Fibroblast of lung (primary cell): ENCODE results near the gene ZFYVE28. TPM values are rescaled to one million over a fixed set of nuclear protein-coding genes. Genes with fewer than 3 reads are reported as not detected.

Experiments used
- DNase-seq, 2 donors: peaks; one replicate each; pipeline versions ENCODE4 v3.0.0 to v3.0.0-alpha.2; 2010; ENCODE audit warnings: low read depth in 2 of 2
- H2AFZ ChIP-seq: 2 replicates; pipeline ENCODE4 v1.5.1; 2012; ENCODE audit warnings: low read length, control low read depth, inconsistent platforms
- H3K27ac ChIP-seq: 2 replicates; pipeline ENCODE4 v1.5.1; 2011; ENCODE audit warnings: low read length, control low read depth; ENCODE audit not compliant: insufficient read depth
- H3K27me3 ChIP-seq: 2 replicates; pipeline ENCODE4 v1.5.1; 2011; ENCODE audit warnings: mild to moderate bottlenecking, low read length; ENCODE audit not compliant: control insufficient read depth, insufficient read depth
- H3K36me3 ChIP-seq: 2 replicates; pipeline ENCODE4 v1.5.1; 2011; ENCODE audit warnings: low read length; ENCODE audit not compliant: control insufficient read depth, insufficient read depth
- H3K4me1 ChIP-seq: 2 replicates; pipeline ENCODE4 v1.5.1; 2011; ENCODE audit warnings: low read length; ENCODE audit not compliant: control insufficient read depth, insufficient read depth; ENCODE audit errors: extremely low read depth
- H3K4me2 ChIP-seq: 2 replicates; pipeline ENCODE4 v1.5.1; 2011; ENCODE audit warnings: low read length, control low read depth; ENCODE audit not compliant: insufficient read depth; ENCODE audit errors: extremely low read depth
- H3K4me3 ChIP-seq, 4 experiments: fragments of 200-600 bp in 1 of 4; sonication (generic) in 1 of 4; replicated peaks in 1 of 4; 2 replicates each; pipeline ENCODE4 v1.5.1; 2011 to 2016; ENCODE audit warnings: low read length in 4 of 4, low read depth in 3 of 4, mild to moderate bottlenecking in 3 of 4, control low read depth in 2 of 4, inconsistent platforms in 1 of 4, mixed read lengths in 1 of 4; ENCODE audit not compliant: insufficient read depth in 1 of 4; ENCODE audit errors: control extremely low read depth in 1 of 4
- H3K79me2 ChIP-seq: 2 replicates; pipeline ENCODE4 v1.5.1; 2012; ENCODE audit warnings: mild to moderate bottlenecking, low read length, inconsistent platforms; ENCODE audit not compliant: control insufficient read depth, insufficient read depth
- H3K9ac ChIP-seq: 2 replicates; pipeline ENCODE4 v1.5.1; 2011; ENCODE audit warnings: mild to moderate bottlenecking, low read length, control low read depth; ENCODE audit not compliant: insufficient read depth
- H3K9me3 ChIP-seq: 2 replicates; pipeline ENCODE4 v1.5.1; 2012; ENCODE audit warnings: low read depth, low read length; ENCODE audit not compliant: control insufficient read depth, insufficient read depth
- H4K20me1 ChIP-seq: 2 replicates; pipeline ENCODE4 v1.5.1; 2011; ENCODE audit warnings: low read length; ENCODE audit not compliant: control insufficient read depth, insufficient read depth; ENCODE audit errors: extremely low read depth
- EZH2 ChIP-seq: IDR thresholded peaks from 2 replicates; pipeline ENCODE4 v1.5.1; 2012; ENCODE audit warnings: low read length, control low read depth, mild to moderate bottlenecking; ENCODE audit errors: missing control alignments
- polyA plus RNA-seq, 2 donors: library from polyadenylated mRNA; depleted of rRNA in 1 of 2; stranded (reverse) in 1 of 2; unstranded in 1 of 2; fragments of >200 nt; gene quantifications; 2 replicates each; pipeline ENCODE4 v1.2.1, GENCODE V29; 2011 to 2012; ENCODE audit warnings: missing spikeins in 1 of 2
- total RNA-seq: library from RNA; depleted of rRNA; stranded (reverse); fragments of >200 nt; gene quantifications from 2 replicates; pipeline ENCODE4 v1.2.1, GENCODE V29; 2014
- TF ChIP-seq, protein P1 (sequence below), 2 donors: IDR thresholded peaks in 1 of 2; conservative IDR thresholded peaks in 1 of 2; 1 replicate in 1 of 2; 2 replicates in 1 of 2; pipeline ENCODE4 v1.5.1; 2011 to 2012; ENCODE audit warnings: low read length in 2 of 2, control low read depth in 1 of 2, inconsistent platforms in 1 of 2, low read depth in 1 of 2, mild to moderate bottlenecking in 1 of 2

Gene ZFYVE28
- total and polyA plus RNA-seq, 2 donors (not counting 1 experiment from before 2014, with no cell fraction given), result 2.4 to 11.6 TPM

DNA sequence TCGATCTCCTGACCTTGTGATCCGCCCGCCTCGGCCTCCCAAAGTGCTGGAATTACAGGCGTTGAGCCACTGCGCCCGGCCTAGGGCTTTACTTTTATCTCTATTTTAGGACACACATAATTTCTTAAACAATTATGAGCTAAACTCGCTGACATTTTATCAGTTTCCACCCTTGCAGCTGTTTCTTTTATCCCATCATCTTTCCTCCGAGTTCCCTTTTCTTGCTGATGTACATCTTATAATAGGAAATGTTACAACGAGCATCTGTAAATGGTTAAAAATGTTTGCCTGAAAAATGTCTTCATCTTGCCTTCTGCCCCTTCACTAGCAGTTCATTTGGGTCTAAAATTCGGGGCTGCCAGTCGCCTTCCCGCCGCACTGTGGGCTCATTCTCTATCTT lies 41.2 kb downstream of the ZFYVE28 start:
- H3K9ac ChIP-seq, result no peak overlapping the region
- H4K20me1 ChIP-seq, result no peaks in the 10 kb centered on the region
- H3K79me2 ChIP-seq, result no peaks in the 10 kb centered on the region
- no peaks in the 10 kb centered on the region for H3K4me1 ChIP-seq
- no peak for TF ChIP-seq EZH2
- TF ChIP-seq, protein P1, sequence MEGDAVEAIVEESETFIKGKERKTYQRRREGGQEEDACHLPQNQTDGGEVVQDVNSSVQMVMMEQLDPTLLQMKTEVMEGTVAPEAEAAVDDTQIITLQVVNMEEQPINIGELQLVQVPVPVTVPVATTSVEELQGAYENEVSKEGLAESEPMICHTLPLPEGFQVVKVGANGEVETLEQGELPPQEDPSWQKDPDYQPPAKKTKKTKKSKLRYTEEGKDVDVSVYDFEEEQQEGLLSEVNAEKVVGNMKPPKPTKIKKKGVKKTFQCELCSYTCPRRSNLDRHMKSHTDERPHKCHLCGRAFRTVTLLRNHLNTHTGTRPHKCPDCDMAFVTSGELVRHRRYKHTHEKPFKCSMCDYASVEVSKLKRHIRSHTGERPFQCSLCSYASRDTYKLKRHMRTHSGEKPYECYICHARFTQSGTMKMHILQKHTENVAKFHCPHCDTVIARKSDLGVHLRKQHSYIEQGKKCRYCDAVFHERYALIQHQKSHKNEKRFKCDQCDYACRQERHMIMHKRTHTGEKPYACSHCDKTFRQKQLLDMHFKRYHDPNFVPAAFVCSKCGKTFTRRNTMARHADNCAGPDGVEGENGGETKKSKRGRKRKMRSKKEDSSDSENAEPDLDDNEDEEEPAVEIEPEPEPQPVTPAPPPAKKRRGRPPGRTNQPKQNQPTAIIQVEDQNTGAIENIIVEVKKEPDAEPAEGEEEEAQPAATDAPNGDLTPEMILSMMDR (conservative IDR thresholded peaks at IDR 0.05 in 1 of 2, IDR thresholded peaks at IDR 0.05 in 1 of 2; ENCODE audit: low read depth in 1 of 2, low read length in 2 of 2), result no peak
- H2AFZ ChIP-seq, result no peak overlapping the region
- H3K27ac ChIP-seq, result no peak overlapping the region
- no peaks in the 10 kb centered on the region for H3K9me3 ChIP-seq
- no peak overlapping the region for H3K4me2 ChIP-seq
- DNase-seq, result no peak
- no peaks in the 10 kb centered on the region for H3K27me3 ChIP-seq
- no peaks in the 10 kb centered on the region for H3K36me3 ChIP-seq
- no peak overlapping the region for H3K4me3 ChIP-seq

DNA sequence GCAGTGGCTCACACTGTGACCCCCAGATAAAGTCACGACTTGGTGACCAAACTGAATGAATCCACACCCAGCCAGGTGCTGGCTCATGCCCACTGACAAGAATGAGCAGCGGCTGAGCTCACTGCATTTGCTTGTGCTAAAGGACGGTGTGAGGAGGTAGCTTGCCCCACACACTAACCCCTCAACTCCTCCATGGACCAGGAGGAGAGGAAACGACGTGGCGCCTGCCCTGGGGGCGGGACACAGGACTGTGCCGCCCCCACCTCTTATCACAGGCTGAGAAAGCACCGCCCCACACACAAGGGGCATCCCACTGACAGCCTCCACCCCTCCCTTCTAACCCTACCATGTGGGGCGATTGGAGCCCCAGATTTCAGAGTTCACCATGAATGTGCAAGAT lies 43.0 kb downstream of the ZFYVE28 start:
- H3K36me3 ChIP-seq, result no peaks in the 10 kb centered on the region
- no peak overlapping the region for H3K4me2 ChIP-seq
- no peak overlapping the region for H2AFZ ChIP-seq
- no peaks in the 10 kb centered on the region for H4K20me1 ChIP-seq
- H3K9ac ChIP-seq, result no peak overlapping the region
- H3K27ac ChIP-seq, result no peak overlapping the region
- H3K9me3 ChIP-seq, result no peaks in the 10 kb centered on the region
- H3K27me3 ChIP-seq, result no peaks in the 10 kb centered on the region
- no peaks in the 10 kb centered on the region for H3K79me2 ChIP-seq
- DNase-seq, result no peak
- no peaks in the 10 kb centered on the region for H3K4me1 ChIP-seq
- no peak overlapping the region for H3K4me3 ChIP-seq
- TF ChIP-seq, protein P1 (conservative IDR thresholded peaks at IDR 0.05 in 1 of 2, IDR thresholded peaks at IDR 0.05 in 1 of 2; ENCODE audit: low read depth in 1 of 2, low read length in 2 of 2), result no peak
- TF ChIP-seq EZH2, result no peak

DNA sequence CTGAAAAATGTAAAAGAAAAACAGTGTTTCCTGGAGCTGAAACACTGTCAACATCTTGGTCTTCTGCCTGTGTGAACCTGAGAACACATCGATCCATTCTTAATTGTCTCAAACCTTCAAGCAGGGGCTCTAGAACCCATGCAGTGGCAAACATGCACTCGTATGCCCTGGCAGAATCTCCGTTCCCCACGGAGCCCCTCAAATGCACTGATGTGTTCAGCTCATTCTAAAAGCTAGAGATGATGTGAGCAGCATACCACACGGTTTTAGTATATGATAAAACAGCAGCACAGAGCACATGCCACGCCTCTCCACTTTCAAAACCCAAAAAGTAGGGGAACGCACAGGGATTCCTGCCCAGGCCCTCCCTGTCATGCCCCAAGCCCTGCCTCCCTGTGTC lies 44.9 kb downstream of the ZFYVE28 start:
- Histone ChIP-seq H3K4me1 (no peaks in the 10 kb centered on the region), H2AFZ (no peak overlapping the region), H4K20me1 (no peaks in the 10 kb centered on the region), H3K4me2 (no peak overlapping the region), H3K27ac (no peak overlapping the region), H3K79me2 (no peaks in the 10 kb centered on the region), H3K9me3 (no peaks in the 10 kb centered on the region), H3K9ac (no peak overlapping the region), H3K4me3 (no peak overlapping the region), H3K27me3 (no peaks in the 10 kb centered on the region), H3K36me3 (no peaks in the 10 kb centered on the region)
- no peak for DNase-seq
- TF ChIP-seq EZH2, result no peak
- TF ChIP-seq, protein P1 (conservative IDR thresholded peaks at IDR 0.05 in 1 of 2, IDR thresholded peaks at IDR 0.05 in 1 of 2; ENCODE audit: low read depth in 1 of 2, low read length in 2 of 2), result no peak
